Activated CD8-positive, alpha-beta memory T cell treated with anti-CD3 and anti-CD28 coated beads for 36 hours (primary cell): ENCODE measurements around the gene STRA6. TPM values are rescaled to one million over a fixed set of nuclear protein-coding genes. Genes with fewer than 3 reads are reported as not detected.

Experiments
- CTCF ChIA-PET: fragments of 350-600 bp; sonication (Branson Sonifier 250); formaldehyde crosslinking; loops from one replicate; lab custom pipeline; 2021; ENCODE audit warnings: antibody characterized with exemption; lab: Charles Lee
- POLR2A ChIA-PET: fragments of 350-600 bp; sonication (Branson Sonifier 250); formaldehyde crosslinking; loops from one replicate; lab custom pipeline; 2021; ENCODE audit warnings: antibody characterized with exemption; lab: Charles Lee
- total RNA-seq, 2 experiments: library from RNA; stranded (reverse); gene quantifications; one replicate each; pipeline ENCODE4 v1.2.3, GENCODE V29; 2021

Gene STRA6, protein sequence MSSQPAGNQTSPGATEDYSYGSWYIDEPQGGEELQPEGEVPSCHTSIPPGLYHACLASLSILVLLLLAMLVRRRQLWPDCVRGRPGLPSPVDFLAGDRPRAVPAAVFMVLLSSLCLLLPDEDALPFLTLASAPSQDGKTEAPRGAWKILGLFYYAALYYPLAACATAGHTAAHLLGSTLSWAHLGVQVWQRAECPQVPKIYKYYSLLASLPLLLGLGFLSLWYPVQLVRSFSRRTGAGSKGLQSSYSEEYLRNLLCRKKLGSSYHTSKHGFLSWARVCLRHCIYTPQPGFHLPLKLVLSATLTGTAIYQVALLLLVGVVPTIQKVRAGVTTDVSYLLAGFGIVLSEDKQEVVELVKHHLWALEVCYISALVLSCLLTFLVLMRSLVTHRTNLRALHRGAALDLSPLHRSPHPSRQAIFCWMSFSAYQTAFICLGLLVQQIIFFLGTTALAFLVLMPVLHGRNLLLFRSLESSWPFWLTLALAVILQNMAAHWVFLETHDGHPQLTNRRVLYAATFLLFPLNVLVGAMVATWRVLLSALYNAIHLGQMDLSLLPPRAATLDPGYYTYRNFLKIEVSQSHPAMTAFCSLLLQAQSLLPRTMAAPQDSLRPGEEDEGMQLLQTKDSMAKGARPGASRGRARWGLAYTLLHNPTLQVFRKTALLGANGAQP
- total RNA-seq: not detected

DNA sequence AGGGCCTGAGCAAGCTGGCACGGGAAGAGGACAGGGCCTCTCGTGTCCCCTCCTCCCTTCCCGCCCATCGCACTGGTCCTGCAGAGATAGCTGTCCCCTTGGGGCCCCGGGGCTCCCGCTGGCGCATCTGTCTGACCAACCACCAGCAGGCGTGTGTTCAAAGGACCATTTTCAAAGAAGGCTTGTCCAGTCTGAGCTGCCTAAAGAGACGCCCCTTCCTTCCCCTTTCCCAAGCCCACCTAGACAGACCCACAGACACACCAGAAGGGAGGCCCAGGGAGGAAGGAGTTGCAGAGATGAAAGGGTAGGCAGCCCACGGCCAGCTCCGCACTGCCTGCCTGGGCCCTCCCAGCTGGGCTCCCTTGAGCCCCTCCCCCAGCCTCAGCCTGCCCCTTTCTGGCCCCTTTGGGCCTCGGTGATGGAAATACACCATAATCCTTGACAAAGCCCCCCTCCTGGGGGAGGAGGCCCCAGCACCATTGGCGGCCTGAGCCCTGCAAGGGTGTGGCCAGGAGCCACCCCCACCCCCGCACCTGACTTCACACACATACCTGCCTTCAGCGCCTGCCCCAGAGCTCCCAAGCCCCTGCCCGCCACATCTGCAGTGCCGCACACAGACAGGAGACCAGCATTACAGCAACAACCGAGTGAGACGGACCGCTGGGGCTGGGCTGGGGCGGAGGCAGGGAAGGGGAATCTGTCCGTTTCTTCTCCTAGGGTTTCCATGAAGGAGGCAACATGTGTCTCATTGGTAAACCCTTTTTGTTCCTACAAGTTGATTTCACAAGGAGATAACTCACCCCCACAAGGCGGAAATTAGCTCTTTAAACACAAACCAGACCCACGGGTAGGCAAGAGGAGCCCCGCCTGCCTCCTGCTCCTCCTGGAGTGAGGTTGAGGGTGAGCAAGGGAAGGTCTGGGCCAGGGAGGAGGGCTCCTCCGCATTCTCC lies at the start of gene STRA6:
STRA6 (minus strand) TSS at position 336 of the 950 bp plus-strand sequence. CDS start 520 bp downstream, outside the sequence.
- CTCF ChIA-PET: no interaction called here

DNA sequence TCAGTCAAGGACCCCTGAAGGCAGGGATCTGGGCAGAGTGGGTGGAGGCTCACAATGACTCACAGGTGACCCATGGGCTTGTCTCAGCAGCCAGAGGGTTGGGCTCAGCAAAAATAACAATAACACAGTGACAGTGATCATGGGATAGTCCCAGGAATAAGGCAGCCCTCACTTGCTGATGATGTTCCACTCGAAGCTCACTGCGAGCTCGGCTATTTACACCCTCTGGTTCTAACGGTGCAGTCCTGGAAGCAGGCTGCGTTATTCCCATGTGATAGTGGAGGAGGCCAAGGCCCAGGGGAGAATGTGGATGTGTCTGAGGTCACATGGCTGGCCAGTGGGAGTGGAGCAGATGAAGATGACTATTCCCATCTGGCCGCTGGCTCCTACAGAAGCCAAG lies 49.7 kb upstream of the STRA6 start:
- CTCF ChIA-PET: no interaction called here
- POLR2A ChIA-PET: interaction anchor here (0.5 kb wide), 1 partner anchor 1796 kb away, joined by 3 read pairs; no protein-coding TSS in a partner anchor

More for the DNA sequence above, at the start of gene STRA6:
- POLR2A ChIA-PET: no interaction called here

DNA sequence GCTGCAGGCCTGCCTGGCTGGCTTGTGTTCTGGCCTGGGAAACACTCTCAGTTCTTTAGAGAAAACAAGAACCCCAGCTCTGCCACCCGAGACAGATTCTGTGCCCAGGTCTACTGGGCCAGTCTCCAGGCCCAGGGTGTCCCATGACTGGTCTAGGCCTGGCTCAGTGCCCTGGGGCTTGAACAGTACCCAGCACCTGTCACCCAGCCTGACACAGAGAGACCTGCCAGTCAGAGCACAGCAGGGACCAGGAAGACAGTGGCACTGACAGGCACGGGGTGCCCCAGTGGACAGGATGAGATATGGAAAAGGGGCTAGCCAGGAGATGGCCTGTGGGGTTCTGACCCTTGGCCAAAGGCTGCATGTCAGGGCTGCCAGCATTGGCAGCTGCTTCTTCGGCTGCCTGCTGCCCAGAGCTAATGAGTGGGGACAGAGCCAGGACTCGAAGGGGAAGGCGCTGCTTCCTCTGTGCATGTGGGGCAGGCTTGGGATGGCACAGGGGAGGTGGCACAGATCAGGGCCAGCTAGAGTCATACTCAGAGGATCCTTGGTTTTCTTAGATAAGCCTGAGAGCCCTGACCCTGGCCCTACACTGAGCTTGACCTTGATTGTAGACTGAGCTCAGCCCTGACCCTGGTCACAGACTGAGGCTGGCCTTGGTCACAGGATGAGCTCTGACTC lies 48.7 kb upstream of the STRA6 start:
- CTCF ChIA-PET: interaction anchor here (0.6 kb wide), 1 partner anchor 100 kb away, joined by 3 read pairs; no protein-coding TSS in a partner anchor
- POLR2A ChIA-PET: no interaction called here

DNA sequence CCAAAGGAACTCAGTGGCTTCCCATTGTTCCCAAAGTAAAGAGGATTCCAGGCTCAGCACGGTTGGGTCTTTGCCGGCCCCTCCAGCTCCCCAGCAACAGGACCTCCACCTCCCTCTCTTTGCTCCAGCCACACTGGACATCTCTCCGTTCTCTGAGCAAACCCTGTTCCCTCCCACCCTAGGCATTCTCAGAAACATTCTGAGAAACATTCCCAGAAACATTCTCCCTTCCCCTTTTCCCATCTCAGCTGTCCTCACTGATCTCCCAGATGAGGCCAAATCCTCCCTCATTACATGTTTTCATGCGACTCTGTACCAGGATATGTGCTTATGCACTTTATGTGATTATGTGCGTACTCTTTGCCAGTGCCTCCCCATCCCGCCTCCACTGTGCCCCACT lies 47.7 kb upstream of the STRA6 start:
- ChIA-PET CTCF (no interaction called here), POLR2A (no interaction called here)

DNA sequence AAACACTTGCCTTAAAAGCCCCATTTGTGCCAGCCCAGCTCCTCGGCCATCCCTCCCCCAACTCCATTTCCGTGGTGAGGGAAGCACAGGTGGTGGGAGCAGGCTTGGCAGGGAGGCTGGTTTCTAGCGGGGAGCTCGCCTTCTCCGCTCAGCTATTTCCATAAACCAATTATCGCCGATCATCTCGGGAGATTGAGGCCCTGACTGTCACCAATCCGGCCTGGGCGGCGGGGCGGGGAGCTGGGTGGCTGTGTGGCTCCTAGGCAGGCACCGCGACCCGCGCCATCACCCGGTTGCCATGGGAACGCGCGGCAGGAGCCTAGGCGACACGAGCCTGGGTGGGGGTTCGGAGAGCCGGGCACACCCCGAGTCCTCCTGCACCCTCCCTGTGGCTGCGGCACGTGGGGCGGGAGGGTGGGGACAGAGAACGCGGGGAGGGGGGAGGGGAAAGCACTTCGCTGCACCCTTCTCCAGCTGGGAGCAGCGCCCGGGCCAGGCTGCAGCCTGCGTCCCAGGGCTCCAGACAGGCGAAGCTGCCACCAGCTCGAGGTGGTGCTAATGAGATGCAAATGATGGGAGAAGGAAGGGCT lies 42.9 kb upstream of the STRA6 start:
- CTCF ChIA-PET: no interaction called here
- POLR2A ChIA-PET: no interaction called here

DNA sequence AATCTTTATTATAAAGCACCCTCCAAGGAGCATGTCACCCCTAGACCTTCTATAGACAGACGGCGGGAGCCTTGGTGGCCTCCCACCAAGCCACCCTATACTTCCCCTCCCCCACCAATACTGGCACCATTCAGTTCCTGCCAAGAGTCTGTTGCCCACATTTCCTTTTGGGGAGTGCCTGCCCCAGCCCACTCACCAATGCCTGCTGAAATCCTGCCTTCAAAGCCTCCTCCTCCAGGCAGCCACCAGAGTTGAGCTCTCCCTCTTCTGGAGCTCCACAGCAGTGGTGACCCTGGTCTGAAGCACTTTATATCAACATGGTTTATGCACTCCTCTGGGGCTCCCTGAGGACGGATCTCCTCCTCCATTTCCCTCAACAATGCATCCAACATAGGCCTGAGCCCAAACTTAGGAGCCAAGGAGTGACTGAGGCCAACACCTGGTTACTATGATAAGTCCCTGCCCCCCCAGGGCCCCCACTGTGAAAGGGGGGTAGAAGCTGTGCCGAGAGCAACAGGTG lies 42.3 kb upstream of the STRA6 start:
- ChIA-PET CTCF (no interaction called here), POLR2A (no interaction called here)

DNA sequence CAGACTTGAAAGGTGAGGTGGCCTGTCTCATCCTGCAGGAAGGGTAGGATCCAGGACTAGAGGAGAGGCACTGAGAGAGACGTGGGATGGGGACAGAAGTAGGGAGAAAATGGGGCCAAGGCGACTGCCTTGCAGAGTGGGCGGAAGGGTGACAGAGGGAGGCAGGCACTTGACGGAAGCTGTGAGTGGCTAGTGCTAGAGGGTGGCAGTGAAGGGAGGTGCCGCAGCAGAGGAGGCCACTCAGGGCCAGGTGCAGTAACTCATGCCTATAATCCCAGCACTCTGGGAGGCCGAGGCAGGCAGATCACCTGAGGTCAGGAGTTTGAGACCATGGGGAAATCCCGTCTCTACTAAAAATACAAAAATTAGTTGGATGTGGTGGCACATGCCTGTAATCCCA lies 40.8 kb upstream of the STRA6 start:
- ChIA-PET CTCF (no interaction called here), POLR2A (interaction anchor here (0.5 kb wide), 1 partner anchor 692 kb away, joined by 5 read pairs; no protein-coding TSS in a partner anchor)

DNA sequence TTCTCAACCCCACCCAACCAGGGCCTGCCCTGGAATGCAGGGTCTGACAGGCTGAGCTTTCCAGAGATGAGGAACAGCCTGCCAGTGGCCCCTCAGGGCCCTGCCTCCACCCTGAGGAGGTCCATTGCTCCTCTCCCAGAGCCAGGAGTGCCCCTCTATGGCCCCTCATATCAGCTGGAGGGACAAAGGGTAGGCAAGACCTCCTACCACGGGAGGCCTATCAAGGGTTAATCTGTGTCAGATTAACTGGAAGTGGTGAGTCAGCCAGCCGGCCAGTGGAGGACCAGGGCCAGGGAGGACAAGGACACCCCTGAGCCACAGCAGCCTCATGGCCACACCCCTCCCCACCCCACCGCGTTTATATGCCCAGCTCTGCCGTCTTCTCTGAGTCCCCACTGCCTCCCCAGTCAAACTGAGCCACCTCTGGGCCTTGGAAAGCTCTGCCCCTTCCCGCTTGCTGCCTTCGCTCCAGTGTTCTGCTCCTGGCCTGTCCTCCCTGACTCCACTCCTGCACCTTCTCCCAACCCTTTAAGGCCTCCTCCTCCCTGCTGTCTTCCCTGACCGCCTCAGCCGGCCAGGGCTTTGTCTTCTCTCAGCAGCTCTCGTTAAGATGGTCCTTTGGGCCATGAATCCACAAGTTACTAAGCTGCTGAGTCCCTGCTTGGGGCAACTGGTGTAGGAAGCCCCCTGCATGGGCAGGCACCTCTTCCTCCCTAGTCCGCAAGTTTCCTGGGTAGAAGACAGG lies 40.0 kb upstream of the STRA6 start:
- CTCF ChIA-PET: no interaction called here
- POLR2A ChIA-PET: no interaction called here

DNA sequence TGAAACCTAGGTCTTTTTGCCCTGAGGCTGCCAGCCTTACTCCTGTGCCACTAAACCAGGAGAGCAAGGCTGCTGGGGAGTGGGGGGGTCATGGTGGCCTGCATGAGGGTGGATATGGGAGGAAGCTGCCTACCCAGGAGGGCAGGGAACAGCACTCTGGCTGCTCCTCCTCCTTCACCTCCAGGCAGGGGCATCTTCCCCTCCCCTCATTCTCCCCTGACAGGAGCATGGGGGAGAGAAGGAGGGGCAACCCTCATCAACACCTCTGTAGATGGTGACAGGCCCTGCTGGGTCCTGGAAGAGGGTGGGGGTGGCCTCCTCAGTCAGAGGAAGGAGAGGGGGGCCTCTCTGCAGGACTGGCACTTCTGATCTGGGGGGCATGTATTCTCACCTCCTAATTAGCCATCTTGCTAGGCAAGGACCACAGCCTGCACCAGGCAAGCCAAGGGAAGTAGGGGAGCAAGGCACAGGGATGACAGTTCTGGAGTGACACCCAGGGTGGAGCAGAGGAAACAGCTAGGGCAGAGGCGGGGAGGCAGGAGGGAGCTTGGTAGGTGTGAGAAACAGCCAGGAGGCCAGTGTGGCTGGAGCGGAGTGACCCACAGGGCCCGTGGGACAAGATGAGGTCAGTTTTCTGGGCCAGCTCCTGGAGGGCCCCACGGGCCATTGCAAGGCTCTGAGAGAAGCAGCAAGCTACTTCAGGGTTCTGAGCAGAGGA lies 38.5 kb upstream of the STRA6 start:
- CTCF ChIA-PET: no interaction called here
- POLR2A ChIA-PET: no interaction called here

DNA sequence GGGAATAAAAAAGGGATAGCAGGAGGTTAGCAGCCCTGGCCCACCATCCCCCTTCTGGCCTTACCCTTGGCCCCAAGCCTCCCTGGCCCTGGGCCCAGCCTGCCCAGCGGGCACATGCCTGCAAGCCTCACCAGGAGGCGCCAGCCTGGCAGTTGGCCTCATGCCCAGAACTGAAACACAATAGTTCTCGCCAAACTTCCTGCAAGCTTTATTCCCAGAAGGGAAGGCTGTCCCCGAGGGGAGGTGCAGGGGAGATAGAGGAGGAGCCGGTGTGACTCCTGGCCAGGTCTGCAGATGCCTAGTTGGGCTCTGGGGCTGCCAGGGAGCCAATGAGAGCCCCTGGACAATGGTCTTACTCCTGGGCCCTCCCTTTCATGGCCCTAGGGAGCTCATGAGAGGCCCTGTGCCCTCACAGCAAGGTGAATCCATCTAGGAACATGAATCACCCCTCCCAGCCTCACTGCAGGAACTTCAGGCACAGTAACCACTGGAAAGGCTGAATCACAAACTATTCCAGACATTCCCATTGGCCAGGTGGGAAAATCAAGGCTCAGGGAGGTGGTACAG lies 37.5 kb upstream of the STRA6 start:
- ChIA-PET CTCF (no interaction called here), POLR2A (no interaction called here)

DNA sequence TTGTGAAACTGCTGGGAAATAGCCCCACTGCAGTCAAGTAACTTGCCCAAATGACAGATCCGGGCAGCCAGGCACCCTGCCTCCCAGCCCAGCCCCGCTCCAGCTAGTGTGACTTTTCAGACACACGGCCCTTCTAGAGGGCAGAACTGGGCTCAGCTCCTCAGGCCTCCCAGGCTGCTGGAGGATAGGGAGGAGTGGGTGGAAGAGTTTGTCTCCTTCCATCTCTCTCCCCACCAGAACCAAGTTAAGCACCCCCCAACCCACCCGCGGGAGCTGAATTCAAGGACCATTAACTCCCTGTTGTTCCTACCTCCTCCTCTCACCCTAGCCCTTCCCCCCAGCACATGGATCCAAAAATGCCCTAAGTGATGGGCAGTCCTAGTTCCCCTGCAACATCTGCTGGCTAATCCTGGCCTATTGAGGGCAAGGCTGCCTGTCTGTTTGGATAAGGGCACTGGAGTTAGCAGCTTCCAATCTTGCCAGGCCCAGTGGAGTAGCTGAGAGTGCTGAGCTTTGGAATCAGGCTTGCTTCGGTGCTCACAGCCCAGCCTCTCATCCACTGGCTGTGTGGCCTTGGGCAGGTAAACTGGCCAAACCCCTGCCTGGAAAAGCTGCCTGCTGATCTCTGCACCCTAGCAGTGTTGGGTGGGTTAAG lies 36.6 kb upstream of the STRA6 start:
- CTCF ChIA-PET: no interaction called here
- POLR2A ChIA-PET: interaction anchor here (0.5 kb wide), 1 partner anchor 23 kb away, joined by 3 read pairs; no protein-coding TSS in a partner anchor

DNA sequence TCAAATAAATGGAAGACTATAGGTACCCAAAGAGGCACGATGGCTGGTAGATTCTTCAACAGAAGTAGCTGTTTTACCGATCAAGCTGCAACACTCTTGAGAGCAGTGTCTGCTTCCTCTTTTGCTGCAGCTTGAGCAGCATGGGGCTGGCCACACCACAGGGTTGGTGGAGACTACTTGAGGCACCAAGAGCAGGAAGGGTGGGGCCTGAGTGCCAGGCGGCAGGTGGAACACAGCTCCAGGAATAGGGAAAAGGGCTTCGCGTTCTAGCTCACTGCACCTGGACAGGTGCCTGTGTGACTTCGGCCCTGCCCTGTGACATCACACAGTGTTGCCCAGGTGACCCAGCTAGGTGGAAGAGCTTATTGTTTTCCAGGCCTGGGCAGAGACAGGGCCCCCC lies 33.4 kb upstream of the STRA6 start, which contains the start of gene CCDC33:
CCDC33 (plus strand) TSS at position 365 of the 400 bp plus-strand sequence. CDS start 394 bp downstream, outside the sequence.
- ChIA-PET POLR2A (no interaction called here), CTCF (no interaction called here)

DNA sequence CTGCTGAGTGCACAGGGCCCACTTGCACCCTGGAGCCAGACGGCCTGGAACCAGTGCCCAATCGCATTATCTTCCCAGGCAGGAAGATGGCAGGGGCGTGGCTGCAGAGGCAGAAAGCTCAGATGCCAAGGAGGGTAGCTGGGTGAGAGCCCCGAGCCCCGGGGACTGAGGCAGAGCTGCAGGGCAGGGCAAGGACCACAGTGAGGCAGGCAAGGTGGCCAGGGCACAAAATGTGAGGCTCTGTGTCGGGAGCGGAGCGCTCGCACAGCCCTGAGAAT lies 31.9 kb upstream of the STRA6 start:
- ChIA-PET CTCF (no interaction called here), POLR2A (no interaction called here)

DNA sequence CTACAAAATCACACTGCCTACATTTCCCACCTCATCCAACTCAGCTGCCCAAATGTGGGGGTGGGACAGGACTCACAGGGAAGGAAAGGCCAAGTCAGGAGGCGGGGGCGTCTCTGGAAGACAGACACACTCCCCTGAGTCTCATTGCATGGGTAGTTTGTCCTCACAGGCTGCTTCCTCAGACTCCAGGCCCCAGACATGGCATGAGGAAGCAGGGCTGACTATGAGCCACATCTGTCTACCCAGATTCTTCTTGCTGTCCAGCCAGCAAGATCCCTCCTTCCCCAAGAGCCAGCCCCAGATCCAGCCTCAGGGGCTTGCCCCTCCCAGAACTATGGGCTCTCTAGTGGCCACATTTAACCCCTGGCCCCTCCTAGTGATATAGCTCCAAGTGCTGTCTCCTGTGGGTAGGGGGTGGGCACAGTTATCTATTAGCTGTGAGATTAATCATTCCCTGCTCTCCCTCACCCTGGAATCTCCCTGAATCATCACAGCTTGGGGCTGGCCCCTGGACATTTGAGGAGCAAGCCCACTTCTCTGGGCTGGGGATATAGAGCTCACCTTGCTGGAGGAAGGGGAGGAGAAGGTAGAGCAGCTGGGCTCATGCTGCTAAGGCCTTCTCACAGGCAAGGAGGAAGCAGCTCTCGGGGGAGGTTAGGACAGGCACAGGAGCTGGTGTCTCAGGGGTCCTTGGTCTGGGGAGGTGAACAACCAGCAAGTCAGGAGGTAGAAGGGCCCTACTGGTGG lies 31.4 kb upstream of the STRA6 start:
- ChIA-PET CTCF (no interaction called here), POLR2A (no interaction called here)

DNA sequence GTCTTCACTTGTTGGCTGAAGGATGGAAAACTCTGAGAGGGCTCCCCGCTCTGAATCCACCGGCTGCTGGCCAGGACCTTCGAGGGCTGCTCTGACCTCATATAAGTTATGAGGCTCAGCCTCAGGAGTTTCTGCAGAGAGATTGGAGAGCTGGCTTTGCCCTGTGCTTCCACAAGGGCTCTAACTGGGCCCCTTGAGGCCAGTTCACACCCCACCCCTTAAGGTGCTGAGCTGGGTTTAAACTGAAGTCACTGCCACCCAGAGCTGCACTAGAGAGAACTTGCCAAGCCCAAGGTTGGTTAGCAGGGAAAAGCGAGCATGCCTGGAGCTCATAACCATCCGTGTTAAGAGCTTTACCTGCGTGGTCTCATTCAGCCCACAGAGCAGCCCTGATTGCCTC lies 30.8 kb upstream of the STRA6 start:
- POLR2A ChIA-PET: no interaction called here
- CTCF ChIA-PET: no interaction called here

DNA sequence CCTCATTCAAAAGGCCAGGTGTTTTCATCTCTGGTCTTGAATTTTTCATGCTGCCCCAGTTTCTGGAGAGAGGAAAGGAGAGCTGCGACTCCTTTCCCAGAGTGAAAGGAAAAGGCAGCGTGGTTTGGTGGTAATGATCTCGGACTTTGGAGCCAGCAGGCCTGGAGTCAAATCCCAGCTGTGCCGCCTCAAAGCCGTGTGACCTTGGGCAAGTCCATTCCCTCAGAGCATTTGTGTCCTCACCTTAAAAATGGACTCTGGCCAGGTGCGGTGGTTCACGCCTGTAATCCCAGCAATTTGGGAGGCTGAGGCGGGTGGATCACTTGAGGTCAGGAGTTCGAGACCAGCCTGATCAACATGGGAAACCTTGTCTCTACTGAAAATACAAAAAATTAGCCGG lies 28.9 kb upstream of the STRA6 start:
- CTCF ChIA-PET: no interaction called here
- POLR2A ChIA-PET: no interaction called here
